GM12865 (cell line): Measurements from ENCODE around the gene NEU4.
A peak's percentile ranks its signal among the peaks of the same experiment; 100 is the strongest.

Experiments
- DNase-seq: peaks from one replicate; pipeline ENCODE4 v3.0.0; 2010; ENCODE audit warnings: low read depth
- H3K4me3 ChIP-seq: 2 replicates; pipeline ENCODE4 v1.5.1; 2011; ENCODE audit warnings: mild to moderate bottlenecking, low read depth, low read length, control low read depth
- CTCF ChIP-seq: IDR thresholded peaks from 2 replicates; pipeline ENCODE4 v1.5.1; 2011; ENCODE audit warnings: low read length, control low read depth, low read depth, inconsistent platforms; ENCODE audit not compliant: insufficient read depth; ENCODE audit errors: missing control alignments

NEU4 gene

GRCh38 chr2:241861264-241861663 lies 52.3 kb downstream of the NEU4 start:
- no peak for TF ChIP-seq CTCF
- no peak for DNase-seq
- no peak overlapping the region for H3K4me3 ChIP-seq

GRCh38 chr2:241862093-241862492 lies 53.1 kb downstream of the NEU4 start:
- no peak for TF ChIP-seq CTCF
- DNase-seq = no peak
- H3K4me3 ChIP-seq = no peak overlapping the region

GRCh38 chr2:241862775-241863535 lies 54.0 kb downstream of the NEU4 start:
- H3K4me3 ChIP-seq = peak overlapping the region; percentile 41
- no peak for DNase-seq
- no peak for TF ChIP-seq CTCF

- TF ChIP-seq CTCF = no peak
- peak overlapping the region; percentile 41 for H3K4me3 ChIP-seq
- peak; percentile 72 for DNase-seq
Observed at GRCh38 chr2:241863536-241863954, 54.6 kb downstream of the NEU4 start.

GRCh38 chr2:241864168-241864849 lies 55.3 kb downstream of the NEU4 start:
- no peak overlapping the region for H3K4me3 ChIP-seq
- no peak for DNase-seq
- TF ChIP-seq CTCF = no peak

- DNase-seq = no peak
- no peak for TF ChIP-seq CTCF
- no peak overlapping the region for H3K4me3 ChIP-seq
Observed at GRCh38 chr2:241864850-241865213, 55.8 kb downstream of the NEU4 start.

GRCh38 chr2:241865416-241865956 lies 56.5 kb downstream of the NEU4 start:
- no peak for TF ChIP-seq CTCF
- H3K4me3 ChIP-seq = no peak overlapping the region
- DNase-seq = no peak
